BE2C (cell line): ENCODE measurements around the gene LLGL1.
A peak's percentile ranks its signal among the peaks of the same experiment; 100 is the strongest.

ENCODE experiments used
- DNase-seq: peaks from one replicate; pipeline ENCODE4 v3.0.0-alpha.2; 2020
- H3K27me3 ChIP-seq: fragments of 250-450 bp; sonication (Bioruptor Pico); 2 replicates; pipeline ENCODE4 v1.5.1; 2020; ENCODE audit warnings: mild to moderate bottlenecking
- H3K36me3 ChIP-seq: fragments of 250-450 bp; sonication (Bioruptor Pico); 2 replicates; pipeline ENCODE4 v1.5.1; 2020; ENCODE audit warnings: mild to moderate bottlenecking
- H3K4me1 ChIP-seq: fragments of 250-450 bp; sonication (Bioruptor Pico); 2 replicates; pipeline ENCODE4 v1.5.1; 2020
- H3K4me3 ChIP-seq: 2 replicates; pipeline ENCODE4 v1.5.1; 2011; ENCODE audit warnings: low read depth, low read length
- H3K9me3 ChIP-seq: fragments of 250-450 bp; sonication (Bioruptor Pico); 2 replicates; pipeline ENCODE4 v1.5.1; 2020
- CTCF ChIP-seq: IDR thresholded peaks from 2 replicates; pipeline ENCODE4 v1.5.1; 2012; ENCODE audit warnings: mild to moderate bottlenecking, low read depth, low read length

LLGL1 gene

DNA sequence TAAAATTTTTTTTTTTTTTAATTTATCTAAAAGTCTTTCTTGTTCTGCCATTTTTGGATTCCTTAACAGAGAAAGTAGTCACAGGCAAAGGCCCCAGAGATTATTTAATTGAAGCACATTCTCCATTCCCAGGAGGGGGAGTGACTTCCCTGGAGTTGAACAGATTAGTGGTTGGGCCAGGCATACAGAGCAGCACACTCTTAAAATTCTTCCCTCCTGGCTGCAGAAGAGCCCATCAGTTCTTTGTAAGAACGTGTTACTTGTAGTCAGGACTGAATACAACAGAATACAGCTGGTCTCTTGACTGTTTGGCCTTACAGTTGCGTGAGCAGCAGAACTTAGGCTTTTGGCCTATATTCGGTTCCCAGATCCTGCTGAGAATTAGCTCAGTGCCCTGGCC lies 40.0 kb upstream of the LLGL1 start:
- no peaks in the 10 kb centered on the region for H3K4me1 ChIP-seq
- H3K9me3 ChIP-seq = no peaks in the 10 kb centered on the region
- peaks cover 11% of the 10 kb centered on the region for H3K36me3 ChIP-seq
- no peaks in the 10 kb centered on the region for H3K27me3 ChIP-seq
- DNase-seq = no peak
- TF ChIP-seq CTCF = no peak
- H3K4me3 ChIP-seq = peak overlapping the region; percentile 84

DNA sequence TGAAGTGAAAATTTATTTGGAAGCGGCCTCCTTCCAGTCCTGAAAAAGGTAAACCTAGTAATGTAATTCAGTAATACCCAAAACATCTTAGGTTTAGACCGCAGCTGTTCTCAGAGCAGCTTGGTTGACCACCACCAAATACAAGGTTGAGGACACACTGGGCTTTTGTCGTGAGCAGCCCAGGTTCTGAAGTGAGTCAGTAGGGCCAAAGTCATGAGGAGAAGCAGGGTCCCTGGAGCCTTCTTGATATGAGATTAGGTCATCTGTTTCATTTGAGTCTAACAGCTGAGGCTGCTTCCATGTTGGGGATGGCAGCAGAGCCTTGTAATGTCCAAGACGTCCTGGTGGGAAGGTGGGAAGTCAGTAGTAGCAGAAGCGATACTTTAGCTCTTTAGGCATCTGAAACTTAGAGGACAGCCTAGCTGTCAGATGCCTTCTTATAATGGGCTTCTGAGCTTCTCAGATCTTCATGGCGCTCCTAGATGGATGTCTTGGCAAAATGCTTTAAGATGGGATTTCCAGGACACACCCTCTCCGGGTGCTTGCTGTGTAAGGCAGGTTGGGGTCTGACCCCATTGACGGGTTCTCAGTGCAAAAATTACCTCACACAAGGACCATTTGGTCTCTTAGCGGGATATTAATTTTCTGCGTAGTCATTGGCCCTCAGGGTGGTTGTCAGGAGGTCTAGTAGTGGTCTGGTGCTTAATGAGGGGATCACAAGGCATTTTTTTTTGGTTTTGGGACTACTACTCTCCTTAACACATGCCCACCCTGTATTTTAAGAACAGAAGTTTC lies 39.4 kb upstream of the LLGL1 start:
- Histone ChIP-seq H3K27me3 (no peaks in the 10 kb centered on the region), H3K4me1 (no peaks in the 10 kb centered on the region), H3K4me3 (peak overlapping the region; percentile 84), H3K9me3 (no peaks in the 10 kb centered on the region), H3K36me3 (peaks cover 11% of the 10 kb centered on the region)
- DNase-seq = no peak
- TF ChIP-seq CTCF = no peak

GRCh38 chr17:18186627-18186982 lies 38.8 kb upstream of the LLGL1 start:
- peaks cover 11% of the 10 kb centered on the region for H3K36me3 ChIP-seq
- no peak for DNase-seq

GRCh38 chr17:18187226-18187625 lies 38.2 kb upstream of the LLGL1 start:
- TF ChIP-seq CTCF = no peak
- no peak for DNase-seq
- H3K4me1 ChIP-seq = no peaks in the 10 kb centered on the region
- H3K4me3 ChIP-seq = peak overlapping the region; percentile 84
- H3K27me3 ChIP-seq = no peaks in the 10 kb centered on the region
- no peaks in the 10 kb centered on the region for H3K9me3 ChIP-seq
- peaks cover 11% of the 10 kb centered on the region for H3K36me3 ChIP-seq

More at GRCh38 chr17:18186627-18186982, 38.8 kb upstream of the LLGL1 start:
- no peaks in the 10 kb centered on the region for H3K4me1 ChIP-seq
- H3K9me3 ChIP-seq = no peaks in the 10 kb centered on the region
- H3K27me3 ChIP-seq = no peaks in the 10 kb centered on the region
- peak overlapping the region; percentile 84 for H3K4me3 ChIP-seq
- no peak for TF ChIP-seq CTCF

DNA sequence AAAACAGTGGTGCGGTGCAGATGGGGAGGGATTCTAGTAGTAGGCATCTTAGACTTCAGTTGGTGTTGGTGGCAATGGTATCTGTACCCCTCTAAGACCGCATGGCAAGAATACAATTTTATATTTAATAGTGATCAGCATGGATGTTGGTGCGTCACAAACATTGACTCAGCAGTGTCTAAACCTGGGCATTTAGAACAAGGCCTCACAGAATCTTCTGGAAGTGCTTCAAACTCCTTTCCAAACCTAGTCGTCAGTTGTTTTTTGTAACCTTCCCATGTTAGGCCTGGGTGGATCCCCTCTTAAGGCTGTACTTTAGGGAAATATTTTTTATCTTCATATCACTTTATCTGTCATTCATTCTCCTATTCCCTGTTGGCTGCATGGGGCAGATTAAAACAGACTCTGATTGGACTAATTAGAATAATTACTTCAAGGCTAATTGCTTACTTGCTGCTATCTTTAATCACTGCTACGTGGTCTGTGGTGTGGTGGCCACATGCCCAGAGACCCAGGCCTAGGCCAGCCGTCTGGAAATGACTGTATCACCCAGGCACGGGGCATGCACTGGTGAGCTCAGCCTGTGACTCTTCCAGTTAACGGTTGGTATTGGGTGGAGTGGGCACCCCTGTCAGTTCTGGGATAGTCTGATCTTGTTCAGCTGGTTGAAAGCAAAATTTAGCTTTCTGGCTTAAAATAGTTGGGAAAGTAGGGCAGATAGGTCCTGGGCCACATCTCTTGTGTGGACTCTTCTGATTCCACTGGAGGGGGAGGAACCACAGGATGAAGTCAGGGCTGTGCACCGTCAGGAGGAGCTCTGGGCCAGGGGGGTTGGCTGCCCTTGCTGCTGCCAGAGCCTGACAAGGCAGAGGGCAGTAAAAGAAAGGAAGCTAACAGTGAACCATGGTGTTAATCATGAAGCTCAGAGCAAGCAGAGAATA lies 37.3 kb upstream of the LLGL1 start:
- Histone ChIP-seq H3K27me3 (no peaks in the 10 kb centered on the region), H3K36me3 (peaks cover 11% of the 10 kb centered on the region), H3K9me3 (no peaks in the 10 kb centered on the region), H3K4me1 (no peaks in the 10 kb centered on the region), H3K4me3 (peak overlapping the region; percentile 84)
- TF ChIP-seq CTCF = no peak
- DNase-seq = peak; percentile 57
